K562 (cell line): Measurements from ENCODE around the gene LAMTOR5. TPM values are rescaled to one million over a fixed set of nuclear protein-coding genes. Genes with fewer than 3 reads are reported as not detected.

Experiments
- ATAC-seq: fragments of 200-7000 bp; cut with Tn5 transposase; 3 replicates; pipeline ENCODE4 v1.9.1; 2020; ENCODE audit warnings: moderate library complexity
- BruUV-seq: library from RNA; stranded (reverse); fragments of 400-500 nt; replicated peaks from 2 replicates; lab custom pipeline; 2021; lab: Mats Ljungman, UMichigan
- CTCF ChIA-PET: fragments of 300-600 bp; formaldehyde crosslinking; extraction: SDS; loops from one replicate; lab custom pipeline; 2021; ENCODE audit warnings: low intra/inter-chr PET ratio; lab: Yijun Ruan, JAX
- POLR2A ChIA-PET: fragments of 300-600, 350-650 bp; sonication (Branson Sonifier 250); formaldehyde crosslinking; extraction: SDS; loops from one replicate; lab custom pipeline; 2021; ENCODE audit warnings: antibody characterized with exemption, inconsistent platforms; lab: Yijun Ruan, JAX
- DNase-seq, 4 experiments: peaks; one replicate each; pipeline versions ENCODE4 v3.0.0 to v3.0.0-alpha.2; 2011 to 2018; ENCODE audit warnings: low spot score in 3 of 4, mixed read lengths in 3 of 4; ENCODE audit errors: extremely low read depth in 1 of 4
- FAIRE-seq: peaks from 2 replicates; lab custom pipeline; 2011; peaks lifted over from hg19 to GRCh38; lab: Jason Lieb, UNC
- H2AFZ ChIP-seq: 2 replicates; pipeline ENCODE4 v1.6.0; 2011; ENCODE audit warnings: low read depth, low read length, control low read depth, inconsistent platforms
- H3K27ac ChIP-seq: fragments of 200-600 bp; 3 replicates; pipeline ENCODE4 v1.8.0; 2011; ENCODE audit warnings: low read depth, mild to moderate bottlenecking, control low read depth, inconsistent platforms, low read length, moderate library complexity, mixed read lengths; ENCODE audit errors: extremely low read depth
- H3K27me3 ChIP-seq, 2 experiments: fragments of 300-600 bp in 1 of 2; 2 replicates in 1 of 2; 3 replicates in 1 of 2; pipeline versions ENCODE4 v1.6.0 to v1.8.0; 2011; ENCODE audit warnings: inconsistent platforms in 2 of 2, low read length in 2 of 2, mild to moderate bottlenecking in 1 of 2, mixed read lengths in 1 of 2, moderate library complexity in 1 of 2; ENCODE audit not compliant: control insufficient read depth in 2 of 2, insufficient read depth in 2 of 2
- H3K36me3 ChIP-seq: fragments of 300-600 bp; 3 replicates; pipeline ENCODE4 v1.8.0; 2011; ENCODE audit warnings: mild to moderate bottlenecking, low read length, inconsistent platforms; ENCODE audit not compliant: control insufficient read depth, insufficient read depth
- H3K4me1 ChIP-seq, 2 experiments: fragments of 200-600 bp in 1 of 2; replicated peaks in 1 of 2; 2 replicates in 1 of 2; 3 replicates in 1 of 2; pipeline versions ENCODE4 v1.5.1 to v1.8.0; 2011; ENCODE audit warnings: inconsistent platforms in 2 of 2, low read length in 2 of 2, mild to moderate bottlenecking in 1 of 2, mixed read lengths in 1 of 2, moderate library complexity in 1 of 2; ENCODE audit not compliant: control insufficient read depth in 2 of 2, insufficient read depth in 2 of 2
- H3K4me2 ChIP-seq: 2 replicates; pipeline ENCODE4 v1.6.1; 2011; ENCODE audit warnings: low read length, control low read depth, inconsistent platforms, mixed read lengths; ENCODE audit not compliant: insufficient read depth
- H3K4me3 ChIP-seq: fragments of 200-600 bp; sonication (generic), shearing (Covaris generic); 2 replicates; pipeline ENCODE4 v1.5.1; 2016; ENCODE audit warnings: control low read depth, inconsistent platforms
- H3K79me2 ChIP-seq: fragments of 200-600 bp; 3 replicates; pipeline ENCODE4 v1.8.0; 2011; ENCODE audit warnings: low read length, inconsistent platforms; ENCODE audit not compliant: control insufficient read depth, insufficient read depth
- H3K9ac ChIP-seq, 2 experiments: 2 replicates each; pipeline versions ENCODE4 v1.6.0 to v1.6.1; 2011; ENCODE audit warnings: low read depth in 2 of 2, low read length in 2 of 2, control low read depth in 1 of 2, inconsistent platforms in 1 of 2, mild to moderate bottlenecking in 1 of 2, mixed read lengths in 1 of 2; ENCODE audit not compliant: insufficient read depth in 1 of 2
- H3K9me1 ChIP-seq: one replicate; pipeline ENCODE4 v1.6.0; 2011; ENCODE audit warnings: inconsistent platforms, mild to moderate bottlenecking, low read length, moderate library complexity; ENCODE audit not compliant: control insufficient read depth, insufficient read depth
- H3K9me3 ChIP-seq: replicated peaks from 2 replicates; pipeline ENCODE4 v1.5.1; 2011; ENCODE audit warnings: low read depth, low read length, inconsistent platforms; ENCODE audit not compliant: control insufficient read depth, insufficient read depth
- H4K20me1 ChIP-seq: replicated peaks from 2 replicates; pipeline ENCODE4 v1.6.1; 2011; ENCODE audit warnings: low read length, inconsistent platforms, mixed read lengths; ENCODE audit not compliant: control insufficient read depth, insufficient read depth
- BRD9 ChIP-seq: fragments of 450-650 bp; IDR thresholded peaks from 2 replicates; pipeline ENCODE4 v1.6.1; 2018; ENCODE audit warnings: low read depth; ENCODE audit not compliant: partially characterized antibody
- CREB1 ChIP-seq, 2 experiments: sonication (generic) in 1 of 2; formaldehyde crosslinking in 1 of 2; IDR thresholded peaks; 2 replicates each; pipeline versions ENCODE4 v1.6.1 to v1.8.0; 2012 to 2022; ENCODE audit warnings: inconsistent platforms in 1 of 2, mild to moderate bottlenecking in 1 of 2, missing genetic modification reagents in 1 of 2, moderate library complexity in 1 of 2
- CTCF ChIP-seq, 3 experiments: IDR thresholded peaks in 2 of 3; conservative IDR thresholded peaks in 1 of 3; 2 replicates each; pipeline ENCODE4 v1.5.1; 2011 to 2012; ENCODE audit warnings: low read length in 3 of 3, mild to moderate bottlenecking in 3 of 3, control low read depth in 2 of 3, improper control_type of control experiment in 1 of 3, inconsistent platforms in 1 of 3, low read depth in 1 of 3, mixed read lengths in 1 of 3, moderate library complexity in 1 of 3; ENCODE audit not compliant: insufficient read depth in 2 of 3
- FOXP4 ChIP-seq: sonication (generic); formaldehyde crosslinking; IDR thresholded peaks from 2 replicates; pipeline ENCODE4 v1.8.0; 2022; ENCODE audit warnings: mild to moderate bottlenecking, missing genetic modification reagents, borderline replicate concordance
- NCOA4 ChIP-seq: fragments of 450-650 bp; IDR thresholded peaks from 2 replicates; pipeline ENCODE4 v1.6.1; 2018; ENCODE audit warnings: mild to moderate bottlenecking; ENCODE audit not compliant: partially characterized antibody
- REST ChIP-seq, 2 experiments: fragments of 450-650 bp; formaldehyde crosslinking in 1 of 2; IDR thresholded peaks; 2 replicates each; pipeline versions ENCODE4 v1.4.0 to v1.6.1; 2014 to 2020; ENCODE audit warnings: mild to moderate bottlenecking in 2 of 2, borderline replicate concordance in 1 of 2, low read depth in 1 of 2
- RFX1 ChIP-seq: fragments of 450-650 bp; IDR thresholded peaks from 2 replicates; pipeline ENCODE4 v1.6.1; 2016; ENCODE audit warnings: mild to moderate bottlenecking, moderate library complexity
- SUPT5H ChIP-seq: fragments of 450-650 bp; IDR thresholded peaks from 2 replicates; pipeline ENCODE4 v1.6.1; 2016
- WGBS: fragments of 100-300 bp; shearing (Covaris generic); methylation state at CpG from one replicate; pipeline ENCODE4 v1.1.6; 2016; ENCODE audit warnings: low coverage, mixed read lengths; ENCODE audit not compliant: insufficient coverage; ENCODE audit errors: missing lambda C conversion rate; 5-methylcytosine and 5-hydroxymethylcytosine counted together
- in situ Hi-C: fragments of 300-500 bp; cut with MboI; formaldehyde crosslinking; loops from 4 replicates; pipeline ENCODE4 v1.15.0; 2018; ENCODE audit warnings: inconsistent platforms, mixed read lengths
- intact Hi-C: fragments of 100-400 bp; cut with micrococcal nuclease; formaldehyde crosslinking; loops from 2 replicates; pipeline ENCODE4 v1.14.2; 2022
- polyA plus RNA-seq, 8 experiments: library from polyadenylated mRNA; depleted of rRNA in 4 of 8; stranded (reverse) in 5 of 8; unstranded in 3 of 8; fragments of >200 nt; fragmentation: Nextera tagmentation in 2 of 8; fragmentation: Illumina TruSeq in 1 of 8; extraction: Ambion mirVana in 2 of 8; extraction: Trizol in 1 of 8; gene quantifications; 2 replicates each; pipeline versions ENCODE4 v1.2.1 to v1.2.3, GENCODE V29; 2011 to 2014; ENCODE audit warnings: inconsistent platforms in 1 of 8, missing spikeins in 1 of 8
- total RNA-seq, 7 experiments: library from RNA; depleted of rRNA in 6 of 7; stranded (reverse); fragments of >200 nt in 6 of 7; fragmentation: Illumina TruSeq in 2 of 7; extraction: Trizol in 2 of 7; gene quantifications; 2 replicates each; pipeline versions ENCODE4 v1.2.1 to v1.2.3, GENCODE V29; 2011 to 2021; ENCODE audit warnings: low replicate concordance in 1 of 7

LAMTOR5 gene
- total and polyA plus RNA-seq, 9 of the 15 experiments (the other 6 are each of a cell fraction or from before 2014, with no cell fraction given): 118 to 712 (median 241) TPM

- peak; percentile 89 for ATAC-seq
- Histone ChIP-seq H3K27me3 (peaks cover 32 to 61% of the 10 kb centered on the region in 2 experiments), H3K79me2 (no peaks in the 10 kb centered on the region), H3K27ac (no peak overlapping the region), H3K9me3 (no peaks in the 10 kb centered on the region), H3K9me1 (no peaks in the 10 kb centered on the region), H3K9ac (no peak overlapping the region), H3K4me3 (no peak overlapping the region), H2AFZ (no peak overlapping the region), H3K4me1 (peaks cover 0 to 4% of the 10 kb centered on the region in 2 experiments; a peak in 2 of 5 replicates), H3K4me2 (no peak overlapping the region), H4K20me1 (peaks cover 17% of the 10 kb centered on the region; the same call in 1 of the 2 replicates), H3K36me3 (no peaks in the 10 kb centered on the region)
- peak; percentile 77 for FAIRE-seq
- ChIA-PET CTCF (interaction anchor here (0.8 to 5.3 kb wide), 5 partner anchors 18 to 258 kb away, joined by 3 to 40 read pairs (median 4); no protein-coding TSS in a partner anchor), POLR2A (interaction anchor here (0.6 to 1.3 kb wide), 5 partner anchors 11 to 254 kb away, joined by 3 to 4 read pairs (median 3); partner anchors contain the start of gene RBM15)
- WGBS: 0% methylated on average over 8 of the region's 8 CpGs
- DNase-seq: peak; percentile 44 to 72 (median 58)
- intact Hi-C loops: loop anchor here (1.0 to 5.0 kb wide), 2 partner anchors 138 to 252 kb away; no protein-coding TSS in a partner anchor
- in situ Hi-C loops: no loop called here
- BruUV-seq: no TSS peak
- TF ChIP-seq CREB1 (IDR thresholded peaks at IDR 0.05) (no peak), CREB1 (CRISPR knock-in tag; IDR thresholded peaks at IDR 0.05) (0 out of 2 replicates have a peak, but pooled peaks have one; percentile 25), RFX1 (no peak), FOXP4 (CRISPR knock-in tag) (no peak), BRD9 (no peak), REST (IDR thresholded peaks at IDR 0.05; ENCODE audit: borderline replicate concordance) (peak; percentile 92), REST (CRISPR knock-in tag; IDR thresholded peaks at IDR 0.05; ENCODE audit: low read depth) (no peak), CTCF (IDR thresholded peaks at IDR 0.05 in 2 of 3, conservative IDR thresholded peaks at IDR 0.05 in 1 of 3; ENCODE audit: insufficient read depth in 2 of 3, low read depth in 1 of 3, low read length in 3 of 3) (peak; percentile 82 to 94 (median 91)), NCOA4 (no peak), SUPT5H (no peak)
These were observed 47.7 kb upstream of the LAMTOR5 start for GRCh38 chr1:110455151-110455550.
